Esophagus muscularis mucosa (tissue), 3 donors: Measurements from ENCODE around the gene MEIS1.

ENCODE experiments used
- CTCF ChIP-seq, 3 experiments: fragments of 200-600 bp in 2 of 3; fragments of 450-650 bp in 1 of 3; sonication (generic) in 2 of 3; IDR thresholded peaks; one replicate each; pipeline ENCODE4 v1.5.1; 2017 to 2019; ENCODE audit warnings: antibody characterized with exemption in 3 of 3, mild to moderate bottlenecking in 2 of 3, moderate library complexity in 1 of 3
- POLR2A ChIP-seq: fragments of 450-650 bp; IDR thresholded peaks from one replicate; pipeline ENCODE4 v1.6.1; 2017; ENCODE audit warnings: antibody characterized with exemption, moderate library complexity, mild to moderate bottlenecking, low read depth

GRCh38 chr2:66498289-66498975 lies 63.5 kb downstream of the MEIS1 start:
- TF ChIP-seq CTCF (IDR thresholded peaks at IDR 0.05) (no peak), POLR2A (no peak)
